GM18870 (cell line): Measurements from ENCODE around the gene MTCL1.

Experiments used
- ATAC-seq: cut with Tn5 transposase; IDR thresholded peaks from one replicate; pipeline ENCODE4 v1.9.1; 2021; ENCODE audit warnings: moderate library complexity; ENCODE audit not compliant: unreplicated experiment

Gene MTCL1

GRCh38 chr18:8705238-8705960 lies at the start of gene MTCL1:
Gene MTCL1 (plus strand): TSS chr18:8705556. CDS start chr18:8705661, 105 bp downstream.
- peak; percentile 25 for ATAC-seq

- ATAC-seq = no peak
These were observed 49.1 kb upstream of the MTCL1 start for GRCh38 chr18:8656232-8656631.

GRCh38 chr18:8657050-8657820 lies 48.1 kb upstream of the MTCL1 start:
- ATAC-seq = no peak

- ATAC-seq = no peak
These were observed 47.4 kb upstream of the MTCL1 start for GRCh38 chr18:8657873-8658470.

- ATAC-seq = no peak
These were observed 46.4 kb upstream of the MTCL1 start for GRCh38 chr18:8658858-8659485.

- no peak for ATAC-seq
These were observed 45.6 kb upstream of the MTCL1 start for GRCh38 chr18:8659609-8660242.

- ATAC-seq = no peak
These were observed 45.0 kb upstream of the MTCL1 start for GRCh38 chr18:8660316-8660715.

- no peak for ATAC-seq
These were observed 43.4 kb upstream of the MTCL1 start for GRCh38 chr18:8661754-8662559.

GRCh38 chr18:8662560-8663255 lies 42.6 kb upstream of the MTCL1 start:
- no peak for ATAC-seq

GRCh38 chr18:8667846-8668245 lies 37.5 kb upstream of the MTCL1 start:
- no peak for ATAC-seq

GRCh38 chr18:8668381-8668780 lies 37.0 kb upstream of the MTCL1 start:
- no peak for ATAC-seq

GRCh38 chr18:8669571-8669970 lies 35.8 kb upstream of the MTCL1 start:
- no peak for ATAC-seq

- peak; percentile 95 for ATAC-seq
These were observed 31.8 kb upstream of the MTCL1 start for GRCh38 chr18:8673256-8674209.

GRCh38 chr18:8675057-8675456 lies 30.3 kb upstream of the MTCL1 start:
- no peak for ATAC-seq

GRCh38 chr18:8681196-8681595 lies 24.2 kb upstream of the MTCL1 start:
- ATAC-seq = no peak

GRCh38 chr18:8684577-8684976 lies 20.8 kb upstream of the MTCL1 start:
- ATAC-seq = no peak

GRCh38 chr18:8685141-8685913 lies 20.0 kb upstream of the MTCL1 start:
- no peak for ATAC-seq

GRCh38 chr18:8685914-8686216 lies 19.5 kb upstream of the MTCL1 start:
- no peak for ATAC-seq
